ENCODE measurements around the gene UVRAG.

The UVRAG gene

DNA sequence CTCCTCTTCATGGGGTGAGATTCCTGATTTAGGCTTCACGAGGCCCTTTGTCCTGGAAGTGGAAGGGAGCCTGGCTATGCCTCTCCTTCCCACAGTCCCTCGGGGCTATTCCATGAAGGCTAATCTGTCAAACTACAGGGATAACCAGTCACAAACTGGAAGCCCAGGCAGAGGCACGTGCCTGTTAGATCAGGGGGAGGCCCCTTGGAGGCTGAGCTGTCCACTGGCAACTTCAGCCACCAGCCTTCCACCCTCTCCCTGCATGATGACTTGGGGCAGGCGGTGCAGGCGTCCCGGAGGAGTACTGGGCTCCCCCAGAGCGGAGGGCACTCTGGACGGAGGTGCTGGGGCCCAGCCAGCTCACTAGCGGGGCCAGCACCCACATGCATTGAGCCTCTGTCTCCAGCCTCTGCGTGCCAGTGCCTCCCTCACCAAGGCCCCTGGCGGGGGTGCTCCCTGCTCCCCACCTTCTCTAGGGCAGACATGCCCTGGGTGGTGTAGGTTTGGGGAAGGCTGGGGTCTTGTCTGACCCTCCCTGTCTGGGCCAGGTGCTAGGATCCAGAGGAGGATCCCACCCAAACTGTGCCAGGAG is 348.4 kb downstream of the UVRAG start:
- Histone ChIP-seq H3K4me3 (IDR thresholded peaks at IDR 0.05; ENCODE audit: insufficient read depth, low read depth, low read length) (no peak overlapping the region), H3K27ac (no peak overlapping the region), H3K4me1 (ENCODE audit: low read depth, poor library complexity, severe bottlenecking) (peaks cover 20% of the 10 kb centered on the region), H3K9ac (no peak overlapping the region), H3K4me2 (no peak overlapping the region), H3K27me3 (ENCODE audit: insufficient read depth, low read depth) (no peaks in the 10 kb centered on the region), H2AFZ (ENCODE audit: low read depth) (no peak overlapping the region), H3K79me2 (ENCODE audit: insufficient read depth, low read depth) (no peaks in the 10 kb centered on the region), H4K20me1 (ENCODE audit: insufficient read depth) (no peaks in the 10 kb centered on the region), H3K36me3 (ENCODE audit: insufficient read depth) (no peaks in the 10 kb centered on the region)
- TF ChIP-seq, protein P1, sequence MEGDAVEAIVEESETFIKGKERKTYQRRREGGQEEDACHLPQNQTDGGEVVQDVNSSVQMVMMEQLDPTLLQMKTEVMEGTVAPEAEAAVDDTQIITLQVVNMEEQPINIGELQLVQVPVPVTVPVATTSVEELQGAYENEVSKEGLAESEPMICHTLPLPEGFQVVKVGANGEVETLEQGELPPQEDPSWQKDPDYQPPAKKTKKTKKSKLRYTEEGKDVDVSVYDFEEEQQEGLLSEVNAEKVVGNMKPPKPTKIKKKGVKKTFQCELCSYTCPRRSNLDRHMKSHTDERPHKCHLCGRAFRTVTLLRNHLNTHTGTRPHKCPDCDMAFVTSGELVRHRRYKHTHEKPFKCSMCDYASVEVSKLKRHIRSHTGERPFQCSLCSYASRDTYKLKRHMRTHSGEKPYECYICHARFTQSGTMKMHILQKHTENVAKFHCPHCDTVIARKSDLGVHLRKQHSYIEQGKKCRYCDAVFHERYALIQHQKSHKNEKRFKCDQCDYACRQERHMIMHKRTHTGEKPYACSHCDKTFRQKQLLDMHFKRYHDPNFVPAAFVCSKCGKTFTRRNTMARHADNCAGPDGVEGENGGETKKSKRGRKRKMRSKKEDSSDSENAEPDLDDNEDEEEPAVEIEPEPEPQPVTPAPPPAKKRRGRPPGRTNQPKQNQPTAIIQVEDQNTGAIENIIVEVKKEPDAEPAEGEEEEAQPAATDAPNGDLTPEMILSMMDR (conservative IDR thresholded peaks at IDR 0.05; ENCODE audit: low read depth, low read length), result no peak

DNA sequence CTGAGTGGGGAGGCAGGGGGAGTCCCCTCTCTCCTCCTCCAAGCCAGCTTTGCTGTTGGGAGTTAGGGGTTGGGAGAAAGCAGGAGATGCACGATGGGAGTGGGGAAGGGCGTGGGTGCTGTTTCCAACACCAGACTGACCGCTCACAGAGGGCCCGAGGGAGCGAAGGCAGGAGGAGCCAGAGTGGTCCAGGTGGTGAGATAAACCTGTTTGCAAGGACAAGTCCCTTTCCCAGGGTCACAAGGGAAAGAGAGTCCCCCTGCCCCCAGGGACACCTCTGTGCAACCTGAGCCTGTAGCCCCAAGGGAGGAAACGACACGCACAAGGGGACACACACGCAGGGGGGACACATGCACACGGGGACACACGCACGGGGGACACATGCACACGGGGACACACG is 349.1 kb downstream of the UVRAG start:
- no peak overlapping the region for H3K4me2 ChIP-seq
- H3K79me2 ChIP-seq (ENCODE audit: insufficient read depth, low read depth), result no peaks in the 10 kb centered on the region
- TF ChIP-seq, protein P1 (conservative IDR thresholded peaks at IDR 0.05; ENCODE audit: low read depth, low read length), result no peak

DNA sequence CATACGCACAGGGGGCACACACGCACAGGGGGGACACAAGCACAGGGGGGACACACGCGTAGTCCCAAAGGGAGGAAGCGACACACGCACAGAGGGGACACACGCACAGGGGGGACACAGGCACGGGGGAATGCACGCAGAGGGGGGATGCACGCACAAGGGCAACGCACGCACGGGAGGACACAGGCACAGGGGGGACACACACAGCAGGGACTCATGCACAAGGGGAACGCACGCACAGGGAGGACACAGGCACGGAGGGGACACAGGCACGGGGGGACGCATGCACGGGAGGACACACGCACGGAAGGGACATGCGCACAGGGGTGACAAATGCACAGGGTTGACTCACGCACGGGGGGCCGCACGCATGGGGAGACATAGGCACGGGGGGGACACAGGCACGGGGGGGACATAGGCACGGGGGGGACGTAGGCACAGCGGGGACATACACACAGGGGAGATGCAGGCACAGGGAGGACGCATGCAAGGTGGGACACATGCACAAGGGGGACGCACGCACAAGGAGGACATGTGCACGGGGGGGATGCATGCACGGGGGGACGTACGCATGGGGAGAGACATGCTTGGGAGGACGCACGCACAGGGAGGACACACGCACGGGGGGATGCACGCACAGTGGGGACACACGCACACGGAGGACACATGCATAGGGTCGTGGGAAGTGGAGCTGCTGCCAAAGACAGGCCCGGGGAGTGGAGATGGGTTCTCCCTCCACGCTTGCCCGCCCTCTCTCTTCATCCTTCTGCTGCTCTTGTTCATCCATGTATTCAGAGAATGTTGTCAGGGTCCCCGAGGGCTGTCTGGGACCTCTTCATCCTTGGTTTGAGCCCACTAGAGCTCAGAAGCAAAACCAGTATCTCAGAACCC is 350.1 kb downstream of the UVRAG start:
- H4K20me1 ChIP-seq (ENCODE audit: insufficient read depth), result no peaks in the 10 kb centered on the region
- H3K9ac ChIP-seq, result no peak overlapping the region
- TF ChIP-seq, protein P1 (conservative IDR thresholded peaks at IDR 0.05; ENCODE audit: low read depth, low read length), result no peak
- H3K4me1 ChIP-seq (ENCODE audit: low read depth, poor library complexity, severe bottlenecking), result peaks cover 20% of the 10 kb centered on the region
- H3K36me3 ChIP-seq (ENCODE audit: insufficient read depth), result no peaks in the 10 kb centered on the region
- no peak overlapping the region; the same call in 1 of the 2 replicates for H2AFZ ChIP-seq (ENCODE audit: low read depth)
- no peak overlapping the region for H3K4me3 ChIP-seq (IDR thresholded peaks at IDR 0.05; ENCODE audit: insufficient read depth, low read depth, low read length)
- no peaks in the 10 kb centered on the region for H3K27me3 ChIP-seq (ENCODE audit: insufficient read depth, low read depth)
- H3K27ac ChIP-seq, result no peak overlapping the region
- H3K4me2 ChIP-seq, result peak overlapping the region; percentile 50; the same call in 1 of the 2 replicates
- H3K79me2 ChIP-seq (ENCODE audit: insufficient read depth, low read depth), result no peaks in the 10 kb centered on the region

More for the DNA sequence above, 349.1 kb downstream of the UVRAG start:
- Histone ChIP-seq H3K4me1 (ENCODE audit: low read depth, poor library complexity, severe bottlenecking) (peaks cover 20% of the 10 kb centered on the region), H2AFZ (ENCODE audit: low read depth) (no peak overlapping the region), H3K27ac (no peak overlapping the region), H3K36me3 (ENCODE audit: insufficient read depth) (no peaks in the 10 kb centered on the region), H3K9ac (no peak overlapping the region), H3K27me3 (ENCODE audit: insufficient read depth, low read depth) (no peaks in the 10 kb centered on the region), H3K4me3 (IDR thresholded peaks at IDR 0.05; ENCODE audit: insufficient read depth, low read depth, low read length) (no peak overlapping the region), H4K20me1 (ENCODE audit: insufficient read depth) (no peaks in the 10 kb centered on the region)

DNA sequence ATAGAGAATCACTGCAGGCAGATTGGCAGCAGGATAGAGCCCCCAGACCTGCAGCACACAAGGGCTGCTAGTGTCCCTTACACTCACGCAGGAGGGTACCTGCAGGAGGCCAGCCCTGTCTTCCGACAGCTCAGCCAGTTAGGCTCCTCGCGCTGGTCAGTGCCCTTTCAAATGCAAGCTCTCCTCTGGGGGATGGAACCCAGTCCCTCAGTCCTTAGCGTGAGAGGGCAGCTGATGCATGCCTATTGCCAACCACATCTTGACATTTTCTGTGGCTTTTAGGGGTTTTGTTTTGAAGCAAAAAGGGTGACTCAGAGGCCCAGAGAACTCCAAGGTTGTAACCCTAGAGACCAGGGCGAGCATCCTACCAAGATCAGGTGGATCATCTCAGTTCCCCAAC is 351.3 kb downstream of the UVRAG start:
- Histone ChIP-seq H3K4me2 (peak overlapping the region; percentile 50), H3K9ac (peak overlapping the region; percentile 14; the same call in 1 of the 2 replicates), H3K36me3 (ENCODE audit: insufficient read depth) (no peaks in the 10 kb centered on the region), H3K27me3 (ENCODE audit: insufficient read depth, low read depth) (no peaks in the 10 kb centered on the region), H3K4me1 (ENCODE audit: low read depth, poor library complexity, severe bottlenecking) (peaks cover 20% of the 10 kb centered on the region), H3K27ac (peak overlapping the region; percentile 3; the same call in 1 of the 2 replicates), H3K4me3 (IDR thresholded peaks at IDR 0.05; ENCODE audit: insufficient read depth, low read depth, low read length) (no peak overlapping the region), H4K20me1 (ENCODE audit: insufficient read depth) (no peaks in the 10 kb centered on the region), H2AFZ (ENCODE audit: low read depth) (peak overlapping the region; percentile 49; the same call in 1 of the 2 replicates), H3K79me2 (ENCODE audit: insufficient read depth, low read depth) (no peaks in the 10 kb centered on the region)
- TF ChIP-seq, protein P1 (conservative IDR thresholded peaks at IDR 0.05; ENCODE audit: low read depth, low read length), result no peak
